Measurements from ENCODE around the gene DRC3.

Gene DRC3

DNA sequence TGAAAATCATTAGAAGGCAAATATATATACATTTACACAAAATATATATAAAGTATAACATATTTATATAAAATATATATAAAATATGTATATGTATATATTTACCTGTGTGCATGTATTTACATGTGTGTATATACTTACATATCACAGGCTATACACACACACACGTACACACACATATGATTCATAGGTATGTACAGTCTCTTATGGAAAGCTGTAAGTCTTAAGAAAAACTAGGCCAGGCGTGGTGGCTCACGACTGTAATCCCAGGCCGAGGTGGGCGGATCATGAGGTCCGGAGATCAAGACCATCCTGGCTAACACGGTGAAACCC, 15.1 kb upstream of the DRC3 start:
- no peak for TF ChIP-seq Cebpa-rat (IDR thresholded peaks at IDR 0.05)
- peaks cover 0 to 43% (median 16%) of the 10 kb centered on the region in 10 experiments; a peak in 13 of 20 replicates for H3K4me1 ChIP-seq
- peak overlapping the region in 6 of 11 experiments; percentile 35 to 78 (median 74); a peak in 10 of 22 replicates for H3K4me2 ChIP-seq
- H3K27me3 ChIP-seq, result no peaks in the 10 kb centered on the region
- H3K36me3 ChIP-seq, result peaks cover 0 to 38% (median 9%) of the 10 kb centered on the region in 11 experiments; a peak in 12 of 22 replicates
- peak overlapping the region in 2 of 11 experiments; percentile 38 to 43; a peak in 2 of 22 replicates for H3K9ac ChIP-seq
- H4K20me1 ChIP-seq, result peaks cover 0 to 4% (median 0%) of the 10 kb centered on the region in 11 experiments; a peak in 3 of 22 replicates
- no peak overlapping the region for H3K4me3 ChIP-seq
- H3K9me3 ChIP-seq (replicated peaks in 1 of 11), result peaks cover 0 to 17% (median 14%) of the 10 kb centered on the region in 11 experiments; a peak in 19 of 22 replicates
- peak overlapping the region in 5 of 11 experiments; percentile 20 to 74 (median 64); a peak in 8 of 22 replicates for H3K27ac ChIP-seq

DNA sequence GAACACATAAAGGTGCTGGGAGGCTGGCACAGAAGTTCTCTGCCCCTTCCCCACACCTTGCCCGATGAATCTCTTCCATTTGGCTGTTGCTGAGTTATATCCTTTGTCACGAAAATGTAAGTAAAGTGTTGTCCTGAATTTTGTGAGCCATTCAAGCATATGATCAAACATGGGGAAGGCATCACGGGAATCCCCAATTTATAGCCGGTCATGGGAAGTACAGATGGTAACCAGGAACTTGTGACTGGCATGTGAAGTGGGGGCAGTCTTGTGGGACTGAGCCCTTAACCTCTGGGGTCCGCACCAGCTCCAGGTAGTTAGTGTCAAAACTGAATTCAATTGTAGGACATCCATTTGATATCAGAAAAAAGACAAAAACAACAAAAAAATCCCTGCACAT, 13.7 kb upstream of the DRC3 start:
- peak overlapping the region in 5 of 11 experiments; percentile 20 to 74 (median 64); a peak in 9 of 22 replicates for H3K27ac ChIP-seq
- no peak overlapping the region for H3K4me3 ChIP-seq
- H3K9ac ChIP-seq, result 0 out of 22 replicates have a peak overlapping the region, but pooled peaks of 3 of the 11 experiments have one; percentile 13 to 43 (median 14)
- peaks cover 0 to 10% (median 0%) of the 10 kb centered on the region in 11 experiments; a peak in 4 of 22 replicates for H4K20me1 ChIP-seq
- peaks cover 0 to 17% (median 14%) of the 10 kb centered on the region in 11 experiments; a peak in 19 of 22 replicates for H3K9me3 ChIP-seq (replicated peaks in 1 of 11)
- no peaks in the 10 kb centered on the region for H3K27me3 ChIP-seq
- peaks cover 0 to 36% (median 9%) of the 10 kb centered on the region in 11 experiments; a peak in 12 of 22 replicates for H3K36me3 ChIP-seq
- TF ChIP-seq Cebpa-rat (IDR thresholded peaks at IDR 0.05), result no peak
- H3K4me1 ChIP-seq, result peaks cover 3 to 49% (median 19%) of the 10 kb centered on the region in 10 experiments; a peak in 19 of 20 replicates
- peak overlapping the region in 5 of 11 experiments; percentile 69 to 78 (median 76); a peak in 9 of 22 replicates for H3K4me2 ChIP-seq

DNA sequence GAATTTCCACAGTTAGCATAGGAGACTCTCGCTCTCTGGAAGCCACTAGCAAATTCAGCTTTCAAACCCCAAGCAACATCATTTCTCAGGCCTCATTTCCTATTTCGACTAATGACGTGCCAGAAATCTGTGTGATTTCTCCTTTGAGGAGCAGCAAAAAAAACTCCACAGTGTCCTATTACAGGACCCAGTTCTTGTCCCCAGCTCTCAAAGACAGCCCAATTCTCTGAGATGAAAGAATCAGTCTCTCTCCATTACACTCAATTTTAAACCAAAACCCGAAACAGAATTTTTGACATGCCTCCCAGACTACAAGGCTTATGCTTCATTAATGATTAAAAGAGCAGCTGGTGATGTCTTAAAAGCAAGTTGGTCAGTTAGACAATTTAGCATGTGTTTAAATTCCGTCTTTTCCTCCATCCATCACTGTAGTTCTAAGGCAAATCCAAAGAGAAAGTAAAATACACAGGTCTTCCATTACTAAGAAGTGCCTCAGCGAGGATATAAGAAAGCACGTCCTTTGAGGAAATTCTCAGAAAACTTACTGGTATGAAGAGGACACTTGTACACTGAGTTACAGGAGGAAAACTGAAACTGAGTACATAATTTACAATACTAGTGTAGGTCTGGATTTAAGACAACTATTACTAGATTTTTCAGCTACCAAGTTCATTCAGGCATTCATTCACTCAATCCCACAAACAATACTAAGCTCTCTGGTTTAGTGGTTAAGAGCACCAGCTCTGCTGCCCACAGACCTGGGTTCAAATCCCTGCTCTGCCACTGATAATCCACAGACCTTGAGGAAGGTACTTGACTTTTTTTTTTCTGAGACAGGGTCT, 12.9 kb upstream of the DRC3 start:
- H3K4me2 ChIP-seq, result peak overlapping the region in 4 of 11 experiments; percentile 71 to 78 (median 76); a peak in 8 of 22 replicates

DNA sequence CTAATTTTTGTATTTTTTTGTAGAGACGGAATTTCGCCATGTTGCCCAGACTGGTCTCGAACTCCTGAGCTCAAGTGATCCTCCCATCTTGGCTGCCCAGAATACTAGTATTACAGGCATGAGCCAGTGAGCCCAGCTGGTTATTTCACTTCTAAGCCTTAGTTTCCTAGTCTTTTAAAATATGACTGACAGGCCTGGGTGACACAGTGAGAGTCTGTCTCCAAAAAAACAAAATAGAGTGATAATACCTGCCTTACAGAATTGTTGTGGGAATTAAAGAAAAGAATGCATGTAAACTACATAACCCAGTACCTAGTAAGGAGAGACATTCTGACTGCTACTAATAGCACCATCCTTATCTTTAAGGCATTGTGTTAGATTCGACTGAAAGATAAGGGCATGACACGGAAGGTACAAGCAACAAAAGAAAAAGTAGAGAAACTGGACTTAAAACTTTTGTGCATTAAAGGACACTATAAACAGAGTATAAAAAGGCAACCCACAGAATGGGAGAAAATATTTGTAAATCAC, 12.1 kb upstream of the DRC3 start:
- no peak overlapping the region for H3K4me3 ChIP-seq
- H3K36me3 ChIP-seq, result peaks cover 0 to 25% (median 8%) of the 10 kb centered on the region in 11 experiments; a peak in 12 of 22 replicates
- peak overlapping the region in 3 of 11 experiments; percentile 76 to 78 (median 76); a peak in 1 of 22 replicates for H3K4me2 ChIP-seq
- H3K27me3 ChIP-seq, result no peaks in the 10 kb centered on the region
- no peak for TF ChIP-seq Cebpa-rat (IDR thresholded peaks at IDR 0.05)
- peaks cover 0 to 24% (median 4%) of the 10 kb centered on the region in 11 experiments; a peak in 5 of 22 replicates for H4K20me1 ChIP-seq
- H3K27ac ChIP-seq, result peak overlapping the region in 1 of 11 experiments; percentile 69; a peak in 2 of 22 replicates
- peaks cover 0 to 16% (median 14%) of the 10 kb centered on the region in 11 experiments; a peak in 19 of 22 replicates for H3K9me3 ChIP-seq (replicated peaks in 1 of 11)
- H3K9ac ChIP-seq, result no peak overlapping the region
- peaks cover 9 to 62% (median 24%) of the 10 kb centered on the region in 10 experiments; a peak in 19 of 20 replicates for H3K4me1 ChIP-seq

More for the DNA sequence above, 12.9 kb upstream of the DRC3 start:
- Histone ChIP-seq H3K27ac (peak overlapping the region in 4 of 11 experiments; percentile 30 to 74 (median 66); a peak in 8 of 22 replicates), H3K4me1 (peaks cover 9 to 56% (median 24%) of the 10 kb centered on the region in 10 experiments; a peak in 19 of 20 replicates), H3K9ac (peak overlapping the region in 3 of 11 experiments; percentile 13 to 15 (median 14); a peak in 3 of 22 replicates), H3K27me3 (no peaks in the 10 kb centered on the region), H3K36me3 (peaks cover 0 to 34% (median 9%) of the 10 kb centered on the region in 11 experiments; a peak in 12 of 22 replicates), H3K4me3 (no peak overlapping the region), H3K9me3 (replicated peaks in 1 of 11) (peaks cover 0 to 17% (median 14%) of the 10 kb centered on the region in 11 experiments; a peak in 19 of 22 replicates), H4K20me1 (peaks cover 0 to 18% (median 0%) of the 10 kb centered on the region in 11 experiments; a peak in 3 of 22 replicates)
- no peak for TF ChIP-seq Cebpa-rat (IDR thresholded peaks at IDR 0.05)

DNA sequence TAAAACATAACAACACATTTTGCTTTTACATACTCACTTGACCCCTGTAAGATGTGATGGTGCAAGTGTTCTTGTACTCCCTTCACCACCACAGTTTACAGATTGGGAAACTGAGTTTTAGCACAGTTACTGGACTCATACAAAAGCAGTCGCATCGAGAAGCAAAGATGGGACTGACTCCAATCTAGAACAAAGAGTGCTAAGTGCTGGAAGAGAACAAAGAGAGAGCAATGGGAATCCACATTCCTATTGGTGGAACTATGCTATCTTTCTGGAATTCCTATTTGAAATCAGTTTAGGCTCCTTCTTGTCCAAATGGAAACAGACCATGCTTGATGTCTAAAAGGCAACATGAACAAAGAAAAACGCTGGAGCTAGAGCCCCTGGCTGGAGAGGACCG, 9.6 kb upstream of the DRC3 start:
- no peaks in the 10 kb centered on the region for H3K27me3 ChIP-seq
- no peaks in the 10 kb centered on the region for H3K9me3 ChIP-seq (replicated peaks in 1 of 11)
- peaks cover 0 to 15% (median 0%) of the 10 kb centered on the region in 11 experiments; a peak in 2 of 22 replicates for H3K36me3 ChIP-seq
- no peak for TF ChIP-seq Cebpa-rat (IDR thresholded peaks at IDR 0.05)
- peaks cover 9 to 57% (median 20%) of the 10 kb centered on the region in 10 experiments; a peak in 19 of 20 replicates for H3K4me1 ChIP-seq
- peaks cover 0 to 46% (median 17%) of the 10 kb centered on the region in 11 experiments; a peak in 12 of 22 replicates for H4K20me1 ChIP-seq
- no peak overlapping the region for H3K27ac ChIP-seq
- no peak overlapping the region for H3K9ac ChIP-seq
- no peak overlapping the region for H3K4me2 ChIP-seq
- H3K4me3 ChIP-seq, result no peak overlapping the region

DNA sequence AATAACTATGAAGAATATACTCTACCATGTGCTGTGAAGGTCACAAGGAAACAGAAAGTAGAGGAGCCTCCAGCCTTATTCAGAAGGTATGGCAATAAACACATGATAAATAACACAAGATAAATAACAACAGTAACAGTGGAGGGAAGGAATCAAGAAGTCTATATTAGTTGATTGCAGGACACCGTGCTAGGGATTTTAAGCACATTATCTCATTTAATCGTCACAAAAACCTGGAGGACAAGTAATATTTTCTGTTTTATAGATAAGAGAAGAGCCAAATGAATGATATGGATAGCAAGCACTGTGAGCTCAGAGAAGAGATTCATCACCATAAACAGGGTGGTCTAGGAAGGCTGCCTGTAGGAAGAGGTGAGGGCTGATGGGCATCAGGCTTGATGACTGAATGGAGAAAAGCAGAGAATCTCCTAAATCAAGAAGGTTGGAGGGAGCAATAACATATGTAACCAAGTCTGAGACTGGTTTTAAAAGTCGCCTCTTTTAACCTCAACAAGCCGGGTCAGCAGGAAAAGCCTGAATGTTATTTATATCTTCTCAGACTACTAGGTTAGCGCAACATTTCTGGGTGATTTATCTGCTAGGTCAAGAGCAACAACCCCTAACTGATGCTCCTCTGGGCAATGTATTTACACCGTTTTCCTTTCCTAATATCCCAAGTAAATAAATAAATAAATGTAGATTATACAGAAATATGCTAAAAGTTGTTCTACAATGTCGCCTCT, 8.8 kb upstream of the DRC3 start:
- Histone ChIP-seq H3K27ac (no peak overlapping the region), H3K9ac (0 out of 22 replicates have a peak overlapping the region, but pooled peaks of 1 of the 11 experiments have one; percentile 5), H3K4me1 (peaks cover 6 to 49% (median 15%) of the 10 kb centered on the region in 10 experiments; a peak in 18 of 20 replicates), H3K4me2 (peak overlapping the region in 10 of 11 experiments; percentile 0 to 60 (median 37); a peak in 15 of 22 replicates), H4K20me1 (peaks cover 0 to 46% (median 17%) of the 10 kb centered on the region in 11 experiments; a peak in 12 of 22 replicates), H3K27me3 (no peaks in the 10 kb centered on the region), H3K4me3 (no peak overlapping the region), H3K36me3 (peaks cover 0 to 15% (median 0%) of the 10 kb centered on the region in 11 experiments; a peak in 2 of 22 replicates), H3K9me3 (replicated peaks in 1 of 11) (no peaks in the 10 kb centered on the region)
- no peak for TF ChIP-seq Cebpa-rat (IDR thresholded peaks at IDR 0.05)

DNA sequence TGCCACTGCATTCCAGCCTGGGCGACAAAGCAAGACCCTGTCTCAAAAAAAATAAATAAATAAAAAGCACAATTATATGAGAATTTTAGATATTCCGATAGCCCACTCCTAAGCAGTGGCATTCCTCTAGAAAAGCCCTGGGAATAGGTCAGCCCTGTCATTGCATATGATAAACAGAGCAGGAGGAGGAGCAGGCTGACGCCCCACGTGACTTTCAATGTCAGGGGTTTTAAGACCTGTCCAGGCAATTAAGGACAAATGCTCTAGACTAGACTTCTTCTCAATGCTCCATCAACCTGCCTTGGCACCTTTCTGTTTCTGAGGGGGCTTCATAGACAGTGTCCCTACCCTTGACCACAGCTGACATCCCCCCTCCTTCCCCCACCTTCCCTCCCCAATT, 8.0 kb upstream of the DRC3 start:
- TF ChIP-seq Cebpa-rat (IDR thresholded peaks at IDR 0.05), result no peak
- peaks cover 6 to 41% (median 11%) of the 10 kb centered on the region in 10 experiments; a peak in 18 of 20 replicates for H3K4me1 ChIP-seq
- no peak overlapping the region for H3K27ac ChIP-seq
- H3K4me3 ChIP-seq, result no peak overlapping the region
- peaks cover 0 to 46% (median 17%) of the 10 kb centered on the region in 11 experiments; a peak in 12 of 22 replicates for H4K20me1 ChIP-seq
- H3K27me3 ChIP-seq, result no peaks in the 10 kb centered on the region
- H3K4me2 ChIP-seq, result peak overlapping the region in 2 of 11 experiments; percentile 36 to 60; a peak in 2 of 22 replicates
- H3K9ac ChIP-seq, result no peak overlapping the region
- no peaks in the 10 kb centered on the region for H3K9me3 ChIP-seq (replicated peaks in 1 of 11)
- H3K36me3 ChIP-seq, result peaks cover 0 to 15% (median 0%) of the 10 kb centered on the region in 11 experiments; a peak in 2 of 22 replicates

Data from BLaER1 treated with 17β-estradiol and CSF1 and Interleukin-3, amounts not matched to agents 10 nM and 100 nM (cell line).